IMR-90 (cell line): ENCODE results near the gene CGB5. TPM values are rescaled to one million over a fixed set of nuclear protein-coding genes. Genes with fewer than 3 reads are reported as not detected.

Experiments
- ATAC-seq: fragments of 200-7000 bp; cut with Tn5 transposase; 2 replicates; pipeline ENCODE4 v1.9.1; 2020; ENCODE audit warnings: low read depth, mild to moderate bottlenecking, moderate library complexity
- BruUV-seq: library from RNA; stranded (reverse); fragments of 400-500 nt; replicated peaks from 2 replicates; lab custom pipeline; 2021; lab: Mats Ljungman, UMichigan
- CTCF ChIA-PET: fragments of 300-600 bp; formaldehyde crosslinking; extraction: SDS; loops from one replicate; lab custom pipeline; 2021; ENCODE audit warnings: antibody characterized with exemption; lab: Yijun Ruan, JAX
- POLR2A ChIA-PET: fragments of 300-600 bp; sonication (Branson Sonifier 250); formaldehyde crosslinking; loops from one replicate; lab custom pipeline; 2022; ENCODE audit warnings: antibody characterized with exemption; ENCODE audit not compliant: unreplicated experiment; lab: Charles Lee
- DNase-seq: peaks from one replicate; pipeline ENCODE4 v3.0.0; 2013
- H2AFZ ChIP-seq: replicated peaks from 2 replicates; pipeline ENCODE3; 2013; ENCODE audit warnings: low read length, mild to moderate bottlenecking; ENCODE audit not compliant: poor library complexity
- H2AK5ac ChIP-seq: 2 replicates; pipeline ENCODE4 v1.6.1; 2013; ENCODE audit warnings: low read depth, low read length, inconsistent platforms
- H2AK9ac ChIP-seq: replicated peaks from 2 replicates; pipeline ENCODE3; 2013; ENCODE audit warnings: mild to moderate bottlenecking, low read depth, low read length, moderate library complexity; ENCODE audit not compliant: poor library complexity
- H2BK120ac ChIP-seq: 2 replicates; pipeline ENCODE4 v1.6.1; 2013; ENCODE audit warnings: low read depth, low read length, inconsistent platforms
- H2BK15ac ChIP-seq: 3 replicates; pipeline ENCODE4 v1.6.1; 2013; ENCODE audit warnings: low read depth, low read length, inconsistent platforms
- H2BK20ac ChIP-seq: 2 replicates; pipeline ENCODE4 v1.6.1; 2013; ENCODE audit warnings: low read depth, mild to moderate bottlenecking, inconsistent platforms, low read length, moderate library complexity
- H2BK5ac ChIP-seq: 2 replicates; pipeline ENCODE4 v1.6.1; 2013; ENCODE audit warnings: mild to moderate bottlenecking, low read depth, low read length, inconsistent platforms; ENCODE audit not compliant: poor library complexity, severe bottlenecking
- H3K14ac ChIP-seq: replicated peaks from 2 replicates; pipeline ENCODE4 v1.6.1; 2013; ENCODE audit warnings: low read depth, low read length, inconsistent platforms
- H3K18ac ChIP-seq: 2 replicates; pipeline ENCODE4 v1.6.1; 2013; ENCODE audit warnings: low read depth, low read length, control low read depth
- H3K23ac ChIP-seq: 2 replicates; pipeline ENCODE4 v1.6.1; 2013; ENCODE audit warnings: low read depth, low read length, inconsistent platforms
- H3K27ac ChIP-seq: 2 replicates; pipeline ENCODE4 v1.5.1; 2013; ENCODE audit warnings: mild to moderate bottlenecking, control low read depth, low read length; ENCODE audit not compliant: insufficient read depth
- H3K27me3 ChIP-seq: 2 replicates; pipeline ENCODE4 v1.6.1; 2013; ENCODE audit warnings: low read length; ENCODE audit not compliant: control insufficient read depth, insufficient read depth
- H3K36me3 ChIP-seq: 2 replicates; pipeline ENCODE4 v1.6.1; 2013; ENCODE audit warnings: low read length, mixed read lengths; ENCODE audit not compliant: control insufficient read depth, insufficient read depth
- H3K4ac ChIP-seq: 2 replicates; pipeline ENCODE4 v1.6.1; 2013; ENCODE audit warnings: low read depth, low read length, inconsistent platforms
- H3K4me1 ChIP-seq: 2 replicates; pipeline ENCODE4 v1.6.1; 2013; ENCODE audit warnings: low read length, mixed read lengths; ENCODE audit not compliant: control insufficient read depth, insufficient read depth
- H3K4me2 ChIP-seq: 2 replicates; pipeline ENCODE4 v1.6.1; 2013; ENCODE audit warnings: low read depth, mild to moderate bottlenecking, control low read depth, low read length, moderate library complexity
- H3K4me3 ChIP-seq: 2 replicates; pipeline ENCODE4 v1.5.1; 2013; ENCODE audit warnings: low read depth, mild to moderate bottlenecking, control low read depth, low read length, moderate library complexity; ENCODE audit not compliant: insufficient read depth
- H3K56ac ChIP-seq: 2 replicates; pipeline ENCODE4 v1.6.1; 2013; ENCODE audit warnings: low read length, inconsistent platforms; ENCODE audit not compliant: insufficient read depth; ENCODE audit errors: extremely low read depth
- H3K79me1 ChIP-seq, 2 experiments: 2 replicates each; pipeline ENCODE4 v1.6.1; 2013; ENCODE audit warnings: low read length in 2 of 2, inconsistent platforms in 1 of 2, low read depth in 1 of 2
- H3K9ac ChIP-seq: 2 replicates; pipeline ENCODE4 v1.6.1; 2013; ENCODE audit warnings: low read depth, low read length, control low read depth
- H3K9me1 ChIP-seq: 2 replicates; pipeline ENCODE4 v1.6.1; 2013; ENCODE audit warnings: low read length, inconsistent platforms; ENCODE audit not compliant: insufficient read depth
- H3K9me3 ChIP-seq: 2 replicates; pipeline ENCODE4 v1.6.1; 2013; ENCODE audit warnings: low read length; ENCODE audit not compliant: control insufficient read depth, insufficient read depth
- H4K20me1 ChIP-seq: 2 replicates; pipeline ENCODE4 v1.6.1; 2013; ENCODE audit warnings: low read length, inconsistent platforms; ENCODE audit not compliant: insufficient read depth
- H4K5ac ChIP-seq: 2 replicates; pipeline ENCODE4 v1.6.1; 2013; ENCODE audit warnings: mild to moderate bottlenecking, low read depth, low read length, control low read depth
- H4K8ac ChIP-seq, 2 experiments: 2 replicates each; pipeline ENCODE4 v1.6.1; 2013; ENCODE audit warnings: low read depth in 2 of 2, low read length in 2 of 2, control low read depth in 1 of 2, inconsistent platforms in 1 of 2
- H4K91ac ChIP-seq: 2 replicates; pipeline ENCODE4 v1.6.1; 2013; ENCODE audit warnings: low read depth, low read length, inconsistent platforms; ENCODE audit not compliant: insufficient read depth
- CHD1 ChIP-seq: IDR thresholded peaks from 2 replicates; pipeline ENCODE4 v1.6.1; 2012; ENCODE audit warnings: low read depth, low read length, improper control_type of control experiment
- CTCF ChIP-seq: conservative IDR thresholded peaks from 2 replicates; pipeline ENCODE4 v1.5.1; 2012; ENCODE audit warnings: mild to moderate bottlenecking, low read depth, low read length, improper control_type of control experiment
- MXI1 ChIP-seq: IDR thresholded peaks from 2 replicates; pipeline ENCODE4 v1.6.1; 2012; ENCODE audit warnings: low read depth, mild to moderate bottlenecking, low read length, moderate library complexity, borderline replicate concordance
- WGBS, 2 experiments: methylation state at CpG; one replicate each; pipeline versions ENCODE4 v1.1.5 to v1.1.7; 2013; ENCODE audit warnings: missing lambda C conversion rate in 2 of 2; ENCODE audit not compliant: insufficient read length in 1 of 2; ENCODE audit errors: extremely low coverage in 2 of 2; 5-methylcytosine and 5-hydroxymethylcytosine counted together
- dilution Hi-C: fragments of 300-500 bp; cut with HindIII; formaldehyde crosslinking; loops from one replicate; pipeline ENCODE4 v1.14.3; 2018; ENCODE audit warnings: low sequenced_read_pairs; ENCODE audit not compliant: unreplicated experiment
- in situ Hi-C: fragments of 300-500 bp; cut with MboI; formaldehyde crosslinking; loops from 3 replicates; pipeline ENCODE4 v1.14.3; 2019; ENCODE audit warnings: low sequenced_read_pairs, inconsistent platforms, mixed read lengths
- intact Hi-C: fragments of 100-400 bp; cut with micrococcal nuclease; formaldehyde crosslinking; loops from 2 replicates; pipeline ENCODE4 v1.10.0; 2022
- polyA plus RNA-seq, 3 experiments: library from polyadenylated mRNA; depleted of rRNA; stranded (reverse); fragments of >200 nt; gene quantifications; 2 replicates each; pipeline ENCODE4 v1.2.3, GENCODE V29; 2012; ENCODE audit warnings: low replicate concordance in 1 of 3
- total RNA-seq: library from RNA; depleted of rRNA; stranded (reverse); fragments of >200 nt; gene quantifications from 2 replicates; pipeline ENCODE4 v1.2.3, GENCODE V29; 2012

CGB5 gene
- total and polyA plus RNA-seq, 2 of the 4 experiments (the other 2 are of a cell fraction): not detected

DNA sequence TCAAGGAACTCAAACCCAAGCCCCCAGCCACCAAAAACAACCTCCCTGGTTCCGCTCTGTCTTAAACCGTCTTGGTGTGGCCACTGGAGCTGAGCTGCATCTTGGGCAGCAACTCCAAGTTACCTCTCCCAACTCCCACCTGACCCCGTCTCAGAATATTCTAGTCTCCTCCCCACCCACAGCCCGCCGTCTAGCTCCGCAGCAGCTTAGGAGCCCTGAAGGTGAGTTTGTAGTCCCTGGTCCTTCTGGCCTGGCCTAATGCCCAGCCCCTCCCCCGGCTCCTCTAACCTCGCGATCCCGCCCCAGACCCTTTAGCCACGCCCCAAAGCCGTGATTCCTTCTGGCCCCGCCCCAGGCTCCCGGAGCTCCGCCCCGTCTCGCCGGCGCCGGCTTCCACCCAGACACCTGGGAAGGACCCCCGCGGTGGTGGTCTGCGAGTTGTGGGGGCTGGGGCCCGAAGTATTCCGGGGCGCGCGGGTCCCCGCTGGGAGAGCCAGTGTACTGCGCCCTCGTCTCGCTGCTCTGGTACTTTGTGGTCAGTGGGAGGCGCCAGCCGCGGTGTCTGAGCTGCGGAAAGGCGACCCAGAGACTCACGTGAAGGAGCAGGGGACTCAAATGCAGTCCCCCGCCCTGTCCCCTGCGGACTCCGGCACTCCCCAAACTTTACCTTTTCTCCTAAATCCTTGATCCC lies 24.3 kb upstream of the CGB5 start:
- no peak for TF ChIP-seq MXI1
- TF ChIP-seq CTCF: peak; percentile 27
- TF ChIP-seq CHD1: no peak
- in situ Hi-C loops: no loop called here
- H2BK15ac ChIP-seq: no peak overlapping the region
- intact Hi-C loops: no loop called here
- peak overlapping the region; percentile 37; the same call in 1 of the 2 replicates for H4K91ac ChIP-seq
- ATAC-seq: peak; percentile 30
- peak overlapping the region; percentile 59 for H3K4me2 ChIP-seq
- H4K5ac ChIP-seq: no peak overlapping the region; the same call in 1 of the 2 replicates
- H2BK5ac ChIP-seq: no peak overlapping the region
- no peak overlapping the region for H3K18ac ChIP-seq
- H3K56ac ChIP-seq: no peak overlapping the region
- ChIA-PET POLR2A (no interaction called here), CTCF (interaction anchor here (1.6 kb wide), 1 partner anchor 20 kb away, joined by 3 read pairs; no protein-coding TSS in a partner anchor)
- peak; percentile 17 for DNase-seq
- no peak overlapping the region for H3K27ac ChIP-seq
- dilution Hi-C loops: no loop called here
- H2AK5ac ChIP-seq: no peak overlapping the region
- no TSS peak for BruUV-seq
- H3K9me3 ChIP-seq: no peaks in the 10 kb centered on the region
- H2AK9ac ChIP-seq: peak overlapping the region; percentile 94
- no peaks in the 10 kb centered on the region; a peak in 1 of 4 replicates for H3K79me1 ChIP-seq
- H3K23ac ChIP-seq: no peak overlapping the region
- H4K8ac ChIP-seq: peak overlapping the region in 1 of 2 experiments; percentile 55; a peak in 1 of 4 replicates
- H2AFZ ChIP-seq: peak overlapping the region; percentile 82
- H3K4me3 ChIP-seq: peak overlapping the region; percentile 51
- H3K4me1 ChIP-seq: peaks cover 5% of the 10 kb centered on the region; the same call in 1 of the 2 replicates
- H3K9ac ChIP-seq: no peak overlapping the region
- H3K14ac ChIP-seq: no peak overlapping the region
- H4K20me1 ChIP-seq: no peaks in the 10 kb centered on the region
- peaks cover 17% of the 10 kb centered on the region for H3K36me3 ChIP-seq
- H3K9me1 ChIP-seq: 0 out of 2 replicates have a peak, but pooled peaks cover 3% of the 10 kb centered on the region
- 21% methylated on average over 17 of the region's 41 CpGs; no CpG with 5 or more reads in 1 of the 2 experiments for WGBS, 2 experiments
- H2BK120ac ChIP-seq: 0 out of 2 replicates have a peak overlapping the region, but pooled peaks have one; percentile 15
- no peak overlapping the region for H3K4ac ChIP-seq
- peaks cover 2% of the 10 kb centered on the region; the same call in 1 of the 2 replicates for H3K27me3 ChIP-seq
- no peak overlapping the region for H2BK20ac ChIP-seq
